ENCODE data around the gene MUC3A.
"Not testable (repeated sequence)": the region's sequence is repeated elsewhere in the genome, so short reads cannot be mapped to it uniquely, and the experiment has no call there.

Gene MUC3A

GRCh38 chr7:100949227-100949932 lies at the start of gene MUC3A:
Gene MUC3A, plus strand, starts transcription at chr7:100949534. Its CDS starts 91 bp downstream, at chr7:100949625.
- DNase-seq, result no peak

GRCh38 chr7:100900978-100901377 lies 48.4 kb upstream of the MUC3A start:
- DNase-seq, result no peak

GRCh38 chr7:100901921-100902332 lies 47.4 kb upstream of the MUC3A start:
- DNase-seq, result no peak

- no peak for DNase-seq
These were observed 46.7 kb upstream of the MUC3A start for GRCh38 chr7:100902638-100903037.

GRCh38 chr7:100908512-100908911 lies 40.8 kb upstream of the MUC3A start:
- no peak for DNase-seq

GRCh38 chr7:100910443-100910842 lies 38.9 kb upstream of the MUC3A start:
- not testable (repeated sequence) for DNase-seq

- DNase-seq, result no peak
These were observed 37.9 kb upstream of the MUC3A start for GRCh38 chr7:100911484-100911883.

GRCh38 chr7:100914208-100914878 lies 35.0 kb upstream of the MUC3A start:
- DNase-seq, result no peak

- DNase-seq, result no peak
These were observed 34.4 kb upstream of the MUC3A start for GRCh38 chr7:100914879-100915447.

- DNase-seq, result not testable (repeated sequence)
These were observed 30.0 kb upstream of the MUC3A start for GRCh38 chr7:100919335-100919734.

- DNase-seq, result not testable (repeated sequence)
These were observed 29.4 kb upstream of the MUC3A start for GRCh38 chr7:100919779-100920437.

GRCh38 chr7:100921039-100921438 lies 28.3 kb upstream of the MUC3A start:
- no peak for DNase-seq

- not testable (repeated sequence) for DNase-seq
These were observed 25.7 kb upstream of the MUC3A start for GRCh38 chr7:100923616-100924015.

GRCh38 chr7:100929808-100930174 lies 19.5 kb upstream of the MUC3A start:
- no peak for DNase-seq

GRCh38 chr7:100933734-100934133 lies 15.6 kb upstream of the MUC3A start:
- DNase-seq, result no peak

GRCh38 chr7:100935381-100935780 lies 14.0 kb upstream of the MUC3A start:
- not testable (repeated sequence) for DNase-seq

- DNase-seq, result not testable (repeated sequence)
These were observed 13.2 kb upstream of the MUC3A start for GRCh38 chr7:100936167-100936566.

GRCh38 chr7:100942045-100942774 lies 7.1 kb upstream of the MUC3A start:
- DNase-seq, result no peak

GRCh38 chr7:100943693-100944092 lies 5.6 kb upstream of the MUC3A start:
- no peak for DNase-seq

GRCh38 chr7:100944138-100944537 lies 5.2 kb upstream of the MUC3A start:
- DNase-seq, result no peak

- no peak for DNase-seq
These were observed 3.2 kb upstream of the MUC3A start for GRCh38 chr7:100946111-100946510.

GRCh38 chr7:100946766-100947365 lies 2.5 kb upstream of the MUC3A start:
- DNase-seq, result no peak
